ENCODE measurements around the gene CBX1. TPM values are rescaled to one million over a fixed set of nuclear protein-coding genes. Genes with fewer than 3 reads are reported as not detected.
A peak's percentile ranks its signal among the peaks of the same experiment; 100 is the strongest.

CBX1 gene
- polyA plus RNA-seq, 1 experiment: 20.7 TPM

- POLR2A ChIA-PET: no interaction called here
- no peak for TF ChIP-seq CTCF (IDR thresholded peaks at IDR 0.05; ENCODE audit: insufficient read depth, low read depth, low read length)
- CTCF ChIA-PET: interaction anchor here (1.2 to 3.3 kb wide), 4 partner anchors 9 to 32 kb away, joined by 3 to 10 read pairs (median 6); partner anchors contain the start of gene NFE2L1
- H3K27me3 ChIP-seq (ENCODE audit: control insufficient read depth, insufficient read depth, low read length): no peaks in the 10 kb centered on the region
- no peak for DNase-seq (ENCODE audit: low read depth)
- H3K4me3 ChIP-seq (ENCODE audit: low read depth, low read length): no peak overlapping the region
- peaks cover 31% of the 10 kb centered on the region for H3K36me3 ChIP-seq (ENCODE audit: control insufficient read depth, insufficient read depth, low read length)
Observed at GRCh38 chr17:48057626-48058025, 43.7 kb downstream of the CBX1 start.

GRCh38 chr17:48056879-48057278 lies 44.4 kb downstream of the CBX1 start:
- Histone ChIP-seq H3K4me3 (ENCODE audit: low read depth, low read length) (no peak overlapping the region), H3K27me3 (ENCODE audit: control insufficient read depth, insufficient read depth, low read length) (no peaks in the 10 kb centered on the region), H3K36me3 (ENCODE audit: control insufficient read depth, insufficient read depth, low read length) (peaks cover 30% of the 10 kb centered on the region)
- ChIA-PET POLR2A (no interaction called here), CTCF (interaction anchor here (1.2 to 3.3 kb wide), 3 partner anchors 18 to 31 kb away, joined by 3 to 10 read pairs (median 4); no protein-coding TSS in a partner anchor)
- DNase-seq (ENCODE audit: low read depth): no peak
- TF ChIP-seq CTCF (IDR thresholded peaks at IDR 0.05; ENCODE audit: insufficient read depth, low read depth, low read length): no peak

- POLR2A ChIA-PET: no interaction called here
- Histone ChIP-seq H3K36me3 (ENCODE audit: control insufficient read depth, insufficient read depth, low read length) (peaks cover 32% of the 10 kb centered on the region), H3K27me3 (ENCODE audit: control insufficient read depth, insufficient read depth, low read length) (no peaks in the 10 kb centered on the region), H3K4me3 (ENCODE audit: low read depth, low read length) (no peak overlapping the region)
- no peak for TF ChIP-seq CTCF (IDR thresholded peaks at IDR 0.05; ENCODE audit: insufficient read depth, low read depth, low read length)
- CTCF ChIA-PET: interaction anchor here (0.8 to 3.3 kb wide), 5 partner anchors 12 to 74 kb away, joined by 3 to 10 read pairs (median 4); no protein-coding TSS in a partner anchor
- DNase-seq (ENCODE audit: low read depth): no peak
Observed at GRCh38 chr17:48056246-48056745, 45.0 kb downstream of the CBX1 start.

GRCh38 chr17:48055531-48056245 lies 45.6 kb downstream of the CBX1 start:
- ChIA-PET CTCF (interaction anchor here (0.6 to 3.3 kb wide), 9 partner anchors 13 to 75 kb away, joined by 3 to 10 read pairs (median 4); no protein-coding TSS in a partner anchor), POLR2A (no interaction called here)
- TF ChIP-seq CTCF (IDR thresholded peaks at IDR 0.05; ENCODE audit: insufficient read depth, low read depth, low read length): no peak
- Histone ChIP-seq H3K36me3 (ENCODE audit: control insufficient read depth, insufficient read depth, low read length) (peaks cover 32% of the 10 kb centered on the region), H3K4me3 (ENCODE audit: low read depth, low read length) (peak overlapping the region; percentile 36; the same call in 1 of the 2 replicates), H3K27me3 (ENCODE audit: control insufficient read depth, insufficient read depth, low read length) (no peaks in the 10 kb centered on the region)
- DNase-seq (ENCODE audit: low read depth): peak; percentile 67
